GM19238 (cell line): ENCODE measurements around the gene GABBR2.

ENCODE experiments used
- DNase-seq: peaks from one replicate; pipeline ENCODE4 v3.0.0; 2011; ENCODE audit warnings: low spot score; ENCODE audit not compliant: insufficient read length

Gene GABBR2

GRCh38 chr9:98721643-98722042 lies 12.9 kb upstream of the GABBR2 start:
- no peak for DNase-seq

GRCh38 chr9:98720402-98720801 lies 11.7 kb upstream of the GABBR2 start:
- DNase-seq = no peak

- DNase-seq = no peak
Measured at GRCh38 chr9:98719055-98719454, 10.3 kb upstream of the GABBR2 start.

GRCh38 chr9:98714833-98715232 lies 6.1 kb upstream of the GABBR2 start:
- DNase-seq = no peak

- DNase-seq = no peak
Measured at GRCh38 chr9:98712987-98713386, 4.3 kb upstream of the GABBR2 start.

GRCh38 chr9:98709968-98710965 lies 1.5 kb upstream of the GABBR2 start:
- DNase-seq = no peak

GRCh38 chr9:98708103-98708932 lies 417 bp downstream of the GABBR2 start:
- no peak for DNase-seq

- DNase-seq = peak; percentile 36
Measured at GRCh38 chr9:98707166-98708102, 1.3 kb downstream of the GABBR2 start.

- no peak for DNase-seq
Measured at GRCh38 chr9:98706651-98707165, 2.0 kb downstream of the GABBR2 start.

- DNase-seq = no peak
Measured at GRCh38 chr9:98702835-98703380, 5.8 kb downstream of the GABBR2 start.

GRCh38 chr9:98702340-98702739 lies 6.4 kb downstream of the GABBR2 start:
- no peak for DNase-seq

GRCh38 chr9:98701576-98701975 lies 7.2 kb downstream of the GABBR2 start:
- no peak for DNase-seq

GRCh38 chr9:98700801-98701200 lies 7.9 kb downstream of the GABBR2 start:
- DNase-seq = no peak

GRCh38 chr9:98698856-98699255 lies 9.9 kb downstream of the GABBR2 start:
- no peak for DNase-seq

- no peak for DNase-seq
Measured at GRCh38 chr9:98694943-98695342, 13.8 kb downstream of the GABBR2 start.

GRCh38 chr9:98692392-98692791 lies 16.3 kb downstream of the GABBR2 start:
- DNase-seq = no peak

GRCh38 chr9:98691890-98692289 lies 16.8 kb downstream of the GABBR2 start:
- no peak for DNase-seq

GRCh38 chr9:98690686-98691085 lies 18.0 kb downstream of the GABBR2 start:
- DNase-seq = no peak

- no peak for DNase-seq
Measured at GRCh38 chr9:98688710-98689495, 19.8 kb downstream of the GABBR2 start.

GRCh38 chr9:98687911-98688310 lies 20.8 kb downstream of the GABBR2 start:
- DNase-seq = no peak
